ENCODE results near the gene TMEM201. TPM values are rescaled to one million over a fixed set of nuclear protein-coding genes. Genes with fewer than 3 reads are reported as not detected.
A peak's percentile ranks its signal among the peaks of the same experiment; 100 is the strongest.

TMEM201 gene
- polyA plus RNA-seq, 4 donors, result 15.1 to 19.3 (median 16.7) TPM

- no peak for DNase-seq (ENCODE audit: low read depth in 4 of 4, low spot score in 3 of 4)
Measured at GRCh38 chr1:9575486-9575885, 13.2 kb upstream of the TMEM201 start.

- no peak for DNase-seq (ENCODE audit: low read depth in 4 of 4, low spot score in 3 of 4)
Measured at GRCh38 chr1:9576903-9577302, 11.8 kb upstream of the TMEM201 start.

- no peak for DNase-seq (ENCODE audit: low read depth in 4 of 4, low spot score in 3 of 4)
Measured at GRCh38 chr1:9577423-9577822, 11.3 kb upstream of the TMEM201 start.

GRCh38 chr1:9580942-9581341, 7.8 kb upstream of the TMEM201 start:
- no peak for DNase-seq (ENCODE audit: low read depth in 4 of 4, low spot score in 3 of 4)

GRCh38 chr1:9586147-9586766, 2.5 kb upstream of the TMEM201 start:
- no peak for DNase-seq (ENCODE audit: low read depth in 4 of 4, low spot score in 3 of 4)

GRCh38 chr1:9589144-9589718, 520 bp downstream of the TMEM201 start:
- DNase-seq (ENCODE audit: low read depth in 4 of 4, low spot score in 3 of 4), result peak in 1 of 4 donors; percentile 14

- no peak for DNase-seq (ENCODE audit: low read depth in 4 of 4, low spot score in 3 of 4)
Measured at GRCh38 chr1:9589719-9590157, 1.0 kb downstream of the TMEM201 start.

GRCh38 chr1:9590201-9590600, 1.5 kb downstream of the TMEM201 start:
- no peak for DNase-seq (ENCODE audit: low read depth in 4 of 4, low spot score in 3 of 4)

- DNase-seq (ENCODE audit: low read depth in 4 of 4, low spot score in 3 of 4), result no peak
Measured at GRCh38 chr1:9590945-9591668, 2.4 kb downstream of the TMEM201 start.

GRCh38 chr1:9591669-9592509, 3.2 kb downstream of the TMEM201 start:
- no peak for DNase-seq (ENCODE audit: low read depth in 4 of 4, low spot score in 3 of 4)

- DNase-seq (ENCODE audit: low read depth in 4 of 4, low spot score in 3 of 4), result no peak
Measured at GRCh38 chr1:9592510-9593075, 3.9 kb downstream of the TMEM201 start.

- DNase-seq (ENCODE audit: low read depth in 4 of 4, low spot score in 3 of 4), result no peak
Measured at GRCh38 chr1:9593147-9593491, 4.4 kb downstream of the TMEM201 start.

GRCh38 chr1:9593492-9594465, 5.1 kb downstream of the TMEM201 start:
- DNase-seq (ENCODE audit: low read depth in 4 of 4, low spot score in 3 of 4), result peak; percentile 62 to 84 (median 80)

GRCh38 chr1:9594471-9595155, 5.9 kb downstream of the TMEM201 start:
- no peak for DNase-seq (ENCODE audit: low read depth in 4 of 4, low spot score in 3 of 4)

GRCh38 chr1:9595156-9595967, 6.7 kb downstream of the TMEM201 start:
- DNase-seq (ENCODE audit: low read depth in 4 of 4, low spot score in 3 of 4), result no peak

GRCh38 chr1:9595968-9596340, 7.2 kb downstream of the TMEM201 start:
- DNase-seq (ENCODE audit: low read depth in 4 of 4, low spot score in 3 of 4), result no peak

GRCh38 chr1:9596415-9597123, 7.9 kb downstream of the TMEM201 start:
- no peak for DNase-seq (ENCODE audit: low read depth in 4 of 4, low spot score in 3 of 4)

Measured in right renal pelvis (tissue), 4 donors.